H7 (cell line): ENCODE measurements around the gene RTBDN. TPM values are rescaled to one million over a fixed set of nuclear protein-coding genes. Genes with fewer than 3 reads are reported as not detected.

Experiments used
- DNase-seq: peaks from one replicate; pipeline ENCODE4 v3.0.0; 2012
- H3K27me3 ChIP-seq: 2 replicates; pipeline ENCODE4 v1.6.0; 2011; ENCODE audit warnings: mild to moderate bottlenecking, low read length; ENCODE audit not compliant: control insufficient read depth, insufficient read depth
- H3K36me3 ChIP-seq: replicated peaks from 2 replicates; pipeline ENCODE4 v1.5.1; 2011; ENCODE audit warnings: low read length; ENCODE audit not compliant: control insufficient read depth, insufficient read depth
- H3K4me3 ChIP-seq: 2 replicates; pipeline ENCODE4 v1.5.1; 2011; ENCODE audit warnings: low read depth, mild to moderate bottlenecking, control low read depth, low read length, moderate library complexity; ENCODE audit not compliant: insufficient read depth
- total RNA-seq: library from RNA; depleted of rRNA; stranded (reverse); fragments of >200 nt; shearing (Covaris generic); gene quantifications from 2 replicates; pipeline ENCODE4 v1.2.3, GENCODE V29; 2014

RTBDN gene
- total RNA-seq, 1 experiment from 2014 or later = 1.3 TPM

- no peak overlapping the region for H3K4me3 ChIP-seq
- no peak for DNase-seq
- H3K27me3 ChIP-seq = peaks cover 21% of the 10 kb centered on the region
- peaks cover 11% of the 10 kb centered on the region for H3K36me3 ChIP-seq
Observed at GRCh38 chr19:12794971-12795381, 39.4 kb downstream of the RTBDN start.

- Histone ChIP-seq H3K4me3 (peak overlapping the region; percentile 61), H3K36me3 (peaks cover 6% of the 10 kb centered on the region; the same call in 1 of the 2 replicates), H3K27me3 (peaks cover 21% of the 10 kb centered on the region)
- peak; percentile 15 for DNase-seq
Observed at GRCh38 chr19:12794196-12794941, 40.0 kb downstream of the RTBDN start.

DNA sequence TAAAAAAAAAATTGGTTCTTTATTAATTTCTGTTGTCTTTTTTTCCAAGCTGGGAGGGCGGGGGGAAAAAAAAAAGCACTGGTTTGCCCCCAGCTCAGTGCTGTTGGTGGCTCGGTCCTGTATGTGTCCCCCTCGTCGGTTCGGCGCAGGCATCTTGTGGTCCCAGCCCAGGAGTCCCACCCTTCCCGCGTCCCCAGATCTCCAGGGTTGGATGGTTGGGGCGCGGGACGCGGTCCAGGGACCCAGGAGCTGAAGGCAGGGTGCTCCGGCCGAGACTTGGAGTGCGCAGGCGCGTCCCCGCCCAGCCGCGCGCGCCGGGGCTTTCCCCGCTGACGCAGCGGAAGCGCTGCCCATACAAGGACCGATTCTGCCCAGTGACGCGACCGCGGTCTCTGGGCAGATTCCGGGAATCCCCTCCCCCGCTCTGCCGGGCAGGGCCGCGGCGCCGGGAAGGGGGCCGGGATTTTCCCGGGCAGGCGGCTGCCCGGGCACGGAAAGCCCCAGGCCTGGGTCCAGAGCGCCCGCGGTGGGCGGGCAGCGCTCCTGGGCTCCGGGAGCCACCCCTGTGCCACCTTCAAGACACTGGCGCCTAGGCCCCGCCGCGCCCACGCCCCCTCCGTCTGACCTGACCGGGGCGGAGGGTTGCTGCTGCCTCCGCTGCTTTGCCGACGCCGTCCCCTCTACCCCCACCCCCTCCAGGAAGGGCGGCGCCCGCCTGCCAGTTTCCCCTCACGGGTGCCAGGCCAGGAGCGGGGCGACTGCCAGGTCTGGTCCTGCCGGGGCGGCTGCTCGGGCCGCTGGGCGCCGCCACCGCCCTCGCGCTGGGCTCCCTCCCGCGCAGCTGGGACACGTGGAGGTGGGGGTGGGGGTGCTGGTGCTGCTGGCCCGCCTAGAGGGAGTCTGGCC, 40.8 kb downstream of the RTBDN start:
- peaks cover 21% of the 10 kb centered on the region for H3K27me3 ChIP-seq

DNA sequence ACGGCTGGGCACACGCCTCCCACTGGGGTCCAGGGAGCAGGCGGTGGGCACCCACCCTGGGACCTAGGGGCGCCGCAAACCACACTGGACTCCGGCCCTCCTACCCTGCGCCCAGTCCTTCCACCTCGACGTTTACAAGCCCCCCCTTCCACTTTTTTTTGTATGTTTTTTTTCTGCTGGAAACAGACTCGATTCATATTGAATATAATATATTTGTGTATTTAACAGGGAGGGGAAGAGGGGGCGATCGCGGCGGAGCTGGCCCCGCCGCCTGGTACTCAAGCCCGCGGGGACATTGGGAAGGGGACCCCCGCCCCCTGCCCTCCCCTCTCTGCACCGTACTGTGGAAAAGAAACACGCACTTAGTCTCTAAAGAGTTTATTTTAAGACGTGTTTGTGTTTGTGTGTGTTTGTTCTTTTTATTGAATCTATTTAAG, 41.5 kb downstream of the RTBDN start:
- Histone ChIP-seq H3K27me3 (peaks cover 21% of the 10 kb centered on the region), H3K4me3 (peak overlapping the region; percentile 70), H3K36me3 (0 out of 2 replicates have a peak, but pooled peaks cover 2% of the 10 kb centered on the region)
- DNase-seq = peak; percentile 66

More for the DNA sequence above, 40.8 kb downstream of the RTBDN start:
- peak; percentile 99 for DNase-seq
- Histone ChIP-seq H3K36me3 (0 out of 2 replicates have a peak, but pooled peaks cover 2% of the 10 kb centered on the region), H3K4me3 (peak overlapping the region; percentile 70)

- Histone ChIP-seq H3K4me3 (peak overlapping the region; percentile 70), H3K36me3 (0 out of 2 replicates have a peak, but pooled peaks cover 2% of the 10 kb centered on the region), H3K27me3 (peaks cover 21% of the 10 kb centered on the region)
- peak; percentile 83 for DNase-seq
Observed at GRCh38 chr19:12792051-12792852, 42.1 kb downstream of the RTBDN start.

- no peaks in the 10 kb centered on the region for H3K36me3 ChIP-seq
- DNase-seq = peak; percentile 92
- peaks cover 21% of the 10 kb centered on the region for H3K27me3 ChIP-seq
- H3K4me3 ChIP-seq = peak within 1 kb of the TSS; percentile 70
Observed at GRCh38 chr19:12791345-12792050, 42.9 kb downstream of the RTBDN start, which contains the start of gene JUNB. JUNB (plus strand) TSS chr19:12791486; CDS start chr19:12791772, 286 bp downstream.

DNA sequence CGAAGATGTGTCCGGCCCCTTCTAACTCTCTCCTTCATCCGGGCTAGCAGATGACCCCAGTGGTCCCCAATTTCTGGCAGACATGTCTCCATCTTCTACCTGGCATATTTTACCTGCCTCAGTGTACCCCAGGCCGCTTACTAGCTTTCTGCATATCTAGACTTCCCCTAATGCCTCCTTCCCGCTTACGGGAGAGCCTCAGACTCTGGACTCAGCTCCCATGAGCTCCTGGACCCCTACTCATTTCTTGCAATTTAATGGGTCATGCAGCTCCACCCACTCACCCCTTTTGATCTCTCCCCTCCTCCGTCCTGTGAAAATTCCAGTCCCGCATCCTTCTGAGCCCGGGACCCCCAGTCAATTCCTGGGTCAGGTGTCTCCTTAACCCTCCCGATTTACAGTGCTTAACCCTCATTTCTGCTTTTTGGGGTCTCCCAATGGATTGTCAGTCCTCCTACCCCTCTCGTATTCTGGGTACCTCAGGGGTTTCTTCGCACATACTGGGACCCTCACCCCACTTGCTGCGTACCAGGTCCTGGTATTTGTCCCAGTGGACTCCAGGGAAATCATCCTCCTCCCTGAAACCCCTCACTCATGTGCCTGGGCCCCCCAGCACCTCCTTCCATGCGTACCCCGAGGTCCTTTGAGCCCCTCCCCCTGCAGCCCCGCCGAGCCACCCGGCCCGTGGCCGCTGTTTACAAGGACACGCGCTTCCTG, 43.6 kb downstream of the RTBDN start:
- H3K27me3 ChIP-seq = peaks cover 21% of the 10 kb centered on the region
- no peaks in the 10 kb centered on the region for H3K36me3 ChIP-seq
- no peak for DNase-seq
- H3K4me3 ChIP-seq = peak overlapping the region; percentile 70

GRCh38 chr19:12789904-12790619, 44.3 kb downstream of the RTBDN start:
- H3K27me3 ChIP-seq = peaks cover 21% of the 10 kb centered on the region
- peak overlapping the region; percentile 70 for H3K4me3 ChIP-seq
- DNase-seq = peak; percentile 99
- H3K36me3 ChIP-seq = no peaks in the 10 kb centered on the region

- Histone ChIP-seq H3K36me3 (no peaks in the 10 kb centered on the region), H3K27me3 (peaks cover 21% of the 10 kb centered on the region), H3K4me3 (peak overlapping the region; percentile 39)
- DNase-seq = no peak
Observed at GRCh38 chr19:12789098-12789903, 45.1 kb downstream of the RTBDN start.

DNA sequence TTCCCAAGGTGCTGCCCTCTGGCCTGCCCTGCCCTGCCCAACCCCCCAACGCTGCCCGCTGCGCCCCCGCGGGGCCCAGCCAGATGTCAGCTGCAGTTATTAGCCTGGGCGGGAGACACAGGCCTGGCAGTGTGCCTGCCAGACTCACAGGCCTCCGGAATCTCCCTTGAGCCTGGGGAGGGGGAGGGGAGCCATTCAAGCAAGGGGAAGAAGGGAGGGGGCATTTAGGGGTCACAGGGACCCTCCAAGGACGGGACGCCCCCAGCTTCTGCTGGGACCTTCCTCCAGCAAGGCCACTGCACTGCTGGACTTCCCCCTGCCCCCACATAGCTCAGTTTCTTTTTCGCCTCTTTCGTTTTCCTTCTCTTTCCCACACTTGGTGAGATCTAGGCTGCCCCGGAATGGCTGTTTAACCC, 45.7 kb downstream of the RTBDN start:
- H3K27me3 ChIP-seq = peaks cover 21% of the 10 kb centered on the region

DNA sequence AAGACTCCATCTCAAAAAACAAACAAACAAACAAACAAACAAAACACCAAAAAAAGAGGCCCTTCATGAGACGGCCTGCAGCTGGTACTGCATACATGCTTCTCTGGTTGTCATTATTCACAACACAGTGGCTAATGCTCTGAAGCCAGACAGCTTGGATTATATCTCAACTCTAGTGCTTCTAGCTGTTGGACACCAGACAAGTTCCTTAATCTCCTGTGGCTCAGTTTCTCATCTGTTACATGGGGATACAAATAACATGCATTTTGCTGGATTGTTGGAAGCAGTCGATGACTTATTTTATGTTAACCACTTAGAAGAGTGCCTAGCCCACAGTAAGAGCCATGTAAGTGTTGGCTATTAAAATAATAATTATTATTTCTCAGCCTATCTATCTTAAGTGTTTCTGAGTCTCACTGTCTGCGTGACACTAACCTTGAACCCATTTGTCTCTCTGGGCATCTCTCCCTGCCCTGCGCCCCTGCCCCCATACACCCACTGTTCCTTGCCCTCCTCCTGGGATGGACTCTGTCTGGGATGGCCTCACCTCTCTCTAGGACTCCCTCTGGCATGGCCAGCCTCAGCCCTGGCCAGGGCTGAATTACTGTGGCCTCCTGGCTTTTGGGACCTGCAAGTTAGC, 46.2 kb downstream of the RTBDN start:
- Histone ChIP-seq H3K36me3 (no peaks in the 10 kb centered on the region), H3K4me3 (no peak overlapping the region), H3K27me3 (peaks cover 21% of the 10 kb centered on the region)
- DNase-seq = no peak

More for the DNA sequence above, 45.7 kb downstream of the RTBDN start:
- Histone ChIP-seq H3K36me3 (no peaks in the 10 kb centered on the region), H3K4me3 (peak overlapping the region; percentile 39; the same call in 1 of the 2 replicates)
- DNase-seq = peak; percentile 88
